Measurements from ENCODE around the gene DNASE1L3. TPM values are rescaled to one million over a fixed set of nuclear protein-coding genes. Genes with fewer than 3 reads are reported as not detected.
A peak's percentile ranks its signal among the peaks of the same experiment; 100 is the strongest.
"Not testable (repeated sequence)": the region's sequence is repeated elsewhere in the genome, so short reads cannot be mapped to it uniquely, and the experiment has no call there.

The DNASE1L3 gene
- total RNA-seq, 1 donor: not detected

GRCh38 chr3:58235970-58236369 lies 25.2 kb upstream of the DNASE1L3 start:
- no peak for DNase-seq (ENCODE audit: low read depth)
- H3K4me3 ChIP-seq (ENCODE audit: low read depth, low read length): no peak overlapping the region

DNA sequence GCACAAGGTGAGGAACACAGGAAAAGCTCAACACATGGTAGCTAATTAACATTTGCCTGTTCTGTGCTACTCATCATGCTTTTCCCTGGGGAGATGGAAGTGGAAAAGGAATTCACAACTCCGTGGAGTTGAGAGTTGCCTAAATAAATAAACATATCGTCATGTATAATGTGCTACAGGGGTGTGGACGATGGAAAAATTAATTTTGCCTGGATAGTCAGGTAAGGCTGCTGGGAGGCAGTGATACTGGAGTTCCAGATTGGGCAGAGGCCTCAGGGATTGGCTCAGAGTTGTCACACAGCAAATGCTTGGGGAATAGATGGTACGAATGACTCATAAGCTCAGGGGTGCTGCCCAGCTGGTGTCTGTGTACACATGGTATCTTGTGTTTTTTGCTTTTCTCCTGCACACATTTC lies 23.8 kb upstream of the DNASE1L3 start:
- no peak for TF ChIP-seq CTCF (IDR thresholded peaks at IDR 0.05; ENCODE audit: insufficient read depth, low read depth, low read length)
- no peak overlapping the region for H3K4me3 ChIP-seq (ENCODE audit: low read depth, low read length)
- DNase-seq (ENCODE audit: low read depth): peak; percentile 16

More at GRCh38 chr3:58235970-58236369, 25.2 kb upstream of the DNASE1L3 start:
- no peak for TF ChIP-seq CTCF (IDR thresholded peaks at IDR 0.05; ENCODE audit: insufficient read depth, low read depth, low read length)

DNA sequence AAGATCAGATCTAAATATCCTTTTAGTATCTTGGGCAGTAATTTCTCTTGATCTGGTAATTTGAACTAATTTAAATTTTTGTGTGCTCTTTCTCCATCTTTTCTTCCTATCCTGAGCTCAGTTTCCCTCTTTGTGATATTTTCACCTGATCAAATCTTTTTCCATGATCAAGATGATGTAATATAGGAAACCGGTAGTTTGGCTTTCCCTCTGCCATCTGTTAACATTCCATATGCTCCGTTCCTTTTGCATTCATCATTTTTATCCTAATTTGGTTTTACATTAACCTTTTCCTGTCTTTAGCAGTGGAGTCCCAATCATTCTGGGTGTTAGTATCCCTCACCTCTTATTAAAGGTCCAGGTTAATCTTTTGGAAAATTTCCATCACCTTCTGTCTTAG lies 20.9 kb upstream of the DNASE1L3 start:
- no peak overlapping the region for H3K4me3 ChIP-seq (ENCODE audit: low read depth, low read length)
- no peak for TF ChIP-seq CTCF (IDR thresholded peaks at IDR 0.05; ENCODE audit: insufficient read depth, low read depth, low read length)
- DNase-seq (ENCODE audit: low read depth): no peak

GRCh38 chr3:58230876-58231552 lies 20.2 kb upstream of the DNASE1L3 start:
- no peak overlapping the region for H3K4me3 ChIP-seq (ENCODE audit: low read depth, low read length)
- DNase-seq (ENCODE audit: low read depth): no peak
- no peak for TF ChIP-seq CTCF (IDR thresholded peaks at IDR 0.05; ENCODE audit: insufficient read depth, low read depth, low read length)

DNA sequence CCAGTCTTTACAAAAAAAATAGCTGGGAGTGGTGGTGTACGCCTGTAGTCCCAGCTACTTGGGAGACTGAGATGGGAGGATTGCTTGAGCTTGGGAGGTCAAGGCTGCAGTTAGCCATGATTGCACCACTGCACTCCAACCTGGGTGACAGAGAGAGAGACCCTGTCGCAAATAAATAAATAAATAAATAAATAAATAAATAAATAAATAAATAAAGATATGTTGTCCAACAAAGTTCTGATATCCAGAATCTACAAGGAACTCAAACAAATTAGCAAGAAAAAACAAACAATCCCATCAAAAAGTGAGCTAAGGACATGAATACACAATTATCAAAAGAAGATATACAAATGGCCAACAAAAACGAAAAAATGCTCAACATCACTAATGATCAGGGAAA lies 17.2 kb upstream of the DNASE1L3 start:
- not testable (repeated sequence) for DNase-seq (ENCODE audit: low read depth); H3K4me3 ChIP-seq (ENCODE audit: low read depth, low read length)

DNA sequence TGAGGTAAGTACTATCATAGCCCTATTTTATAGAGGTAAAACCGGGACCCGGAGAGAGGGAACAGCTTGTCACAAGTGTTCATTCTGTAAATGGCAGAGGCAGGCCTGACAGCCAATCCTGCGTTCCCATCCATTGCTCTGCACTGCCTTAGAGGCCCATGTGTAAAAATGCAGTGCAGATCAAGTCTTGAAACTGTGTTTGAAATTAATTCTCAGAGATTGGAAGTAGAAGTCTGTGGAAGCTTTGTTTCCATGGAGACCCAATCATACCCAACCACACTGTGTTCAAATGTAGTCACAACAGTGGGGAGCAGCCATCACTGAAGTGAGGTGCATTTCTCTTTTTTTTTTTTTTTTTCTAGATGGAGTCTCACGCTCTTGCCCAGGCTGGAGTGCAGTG lies 13.1 kb upstream of the DNASE1L3 start:
- no peak for DNase-seq (ENCODE audit: low read depth)
- H3K4me3 ChIP-seq (ENCODE audit: low read depth, low read length): no peak overlapping the region
- no peak for TF ChIP-seq CTCF (IDR thresholded peaks at IDR 0.05; ENCODE audit: insufficient read depth, low read depth, low read length)

DNA sequence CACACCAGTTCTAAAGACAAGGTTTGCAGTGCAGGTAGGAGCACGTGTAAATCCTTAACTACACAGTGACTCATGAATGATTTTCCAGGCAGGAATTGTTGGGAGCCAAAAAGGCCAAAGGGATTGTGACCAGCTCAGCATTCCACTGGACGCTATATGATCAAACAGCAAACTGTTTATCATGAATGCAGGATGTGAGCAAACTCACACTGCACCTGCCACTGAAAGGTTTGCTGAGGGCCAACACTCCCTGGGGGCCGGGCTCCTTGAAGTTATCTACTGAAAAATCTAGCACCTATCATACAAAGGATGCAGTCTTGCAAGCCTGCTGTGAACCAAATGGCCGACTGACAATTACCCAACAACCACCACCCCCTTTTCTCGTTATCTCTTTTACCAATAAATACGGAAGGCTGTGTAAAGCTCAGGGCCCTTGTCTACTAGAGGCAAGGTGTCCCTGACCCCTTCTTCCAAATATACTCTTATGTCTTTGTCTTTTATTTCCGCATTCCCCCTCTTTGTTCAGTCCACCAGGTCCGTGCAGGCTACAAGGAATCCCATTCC lies 11.5 kb upstream of the DNASE1L3 start:
- no peak for DNase-seq (ENCODE audit: low read depth)
- H3K4me3 ChIP-seq (ENCODE audit: low read depth, low read length): no peak overlapping the region
- no peak for TF ChIP-seq CTCF (IDR thresholded peaks at IDR 0.05; ENCODE audit: insufficient read depth, low read depth, low read length)
